K562 (cell line): ENCODE data around the gene SLC4A1. TPM values are rescaled to one million over a fixed set of nuclear protein-coding genes. Genes with fewer than 3 reads are reported as not detected.
A peak's percentile ranks its signal among the peaks of the same experiment; 100 is the strongest.

ENCODE experiments used
- CEBPG ChIP-seq, 3 experiments: fragments of 200-800 bp in 1 of 3; sonication (Bioruptor generic) in 1 of 3; sonication (generic) in 1 of 3; formaldehyde crosslinking in 1 of 3; IDR thresholded peaks in 2 of 3; conservative IDR thresholded peaks in 1 of 3; 2 replicates each; pipeline versions ENCODE4 v1.6.1 to v1.8.0; 2016 to 2022; ENCODE audit warnings: missing compliant biosample characterization in 2 of 3, missing genetic modification characterization in 2 of 3, mild to moderate bottlenecking in 1 of 3, missing genetic modification reagents in 1 of 3
- CTBP1 ChIP-seq: fragments of 450-650 bp; IDR thresholded peaks from 2 replicates; pipeline ENCODE4 v1.6.1; 2016; ENCODE audit warnings: borderline replicate concordance
- CTCFL ChIP-seq: IDR thresholded peaks from 2 replicates; pipeline ENCODE4 v1.6.1; 2011; ENCODE audit warnings: borderline replicate concordance, low read depth, mild to moderate bottlenecking, moderate library complexity, low read length; ENCODE audit not compliant: insufficient read depth, poor library complexity, severe bottlenecking
- DLX4 ChIP-seq: fragments of 250-450 bp; sonication (Bioruptor Pico); IDR thresholded peaks from 2 replicates; pipeline ENCODE4 v1.6.1; 2021; ENCODE audit warnings: mild to moderate bottlenecking
- DNMT1 ChIP-seq: fragments of 450-650 bp; IDR thresholded peaks from 2 replicates; pipeline ENCODE4 v1.6.1; 2016; ENCODE audit warnings: antibody characterized with exemption, mild to moderate bottlenecking
- ELF2 ChIP-seq: fragments of 250-450 bp; sonication (Bioruptor Pico); IDR thresholded peaks from 2 replicates; pipeline ENCODE4 v1.5.0; 2021; ENCODE audit warnings: mild to moderate bottlenecking
- LCOR ChIP-seq: sonication (generic); formaldehyde crosslinking; IDR thresholded peaks from 2 replicates; pipeline ENCODE4 v1.8.0; 2022; ENCODE audit warnings: mild to moderate bottlenecking, missing genetic modification reagents
- LEF1 ChIP-seq: fragments of 450-650 bp; IDR thresholded peaks from 2 replicates; pipeline ENCODE4 v1.6.1; 2016; ENCODE audit warnings: mild to moderate bottlenecking
- MED1 ChIP-seq: sonication (generic); formaldehyde crosslinking; IDR thresholded peaks from 2 replicates; pipeline ENCODE4 v1.8.1; 2023; ENCODE audit warnings: missing genetic modification reagents, borderline replicate concordance
- NEUROD1 ChIP-seq: fragments of 150-350 bp; IDR thresholded peaks from 2 replicates; pipeline ENCODE4 v1.6.1; 2014; ENCODE audit warnings: borderline replicate concordance, low read length, low read depth; ENCODE audit not compliant: partially characterized antibody
- NR1H2 ChIP-seq: sonication (generic); formaldehyde crosslinking; IDR thresholded peaks from 2 replicates; pipeline ENCODE4 v1.4.0; 2020; ENCODE audit warnings: mild to moderate bottlenecking, missing genetic modification reagents
- NR2F6 ChIP-seq: fragments of 450-650 bp; formaldehyde crosslinking; IDR thresholded peaks from 2 replicates; pipeline ENCODE4 v1.4.0; 2020; ENCODE audit warnings: mild to moderate bottlenecking
- PTRF ChIP-seq: fragments of 450-650 bp; IDR thresholded peaks from 2 replicates; pipeline ENCODE4 v1.6.1; 2016; ENCODE audit warnings: mild to moderate bottlenecking, missing genetic modification characterization, missing compliant biosample characterization
- RBM14 ChIP-seq: fragments of 200-400 bp; formaldehyde crosslinking; IDR thresholded peaks from 2 replicates; pipeline ENCODE4 v1.6.1; 2018; ENCODE audit warnings: low read depth, mild to moderate bottlenecking, low read length, moderate library complexity, borderline replicate concordance; ENCODE audit not compliant: insufficient read depth
- SMAD1 ChIP-seq: fragments of 150-350 bp; IDR thresholded peaks from 2 replicates; pipeline ENCODE4 v1.6.1; 2014; ENCODE audit warnings: low read length, low read depth; ENCODE audit not compliant: partially characterized antibody
- SP2 ChIP-seq: IDR thresholded peaks from 2 replicates; pipeline ENCODE4 v1.6.1; 2011; ENCODE audit warnings: mild to moderate bottlenecking, low read depth, low read length, moderate library complexity; ENCODE audit not compliant: poor library complexity, severe bottlenecking; ENCODE audit errors: extremely low read depth
- SRF ChIP-seq, 2 experiments: fragments of 250-450, 450-650 bp in 1 of 2; sonication (Bioruptor Pico) in 1 of 2; sonication (generic) in 1 of 2; formaldehyde crosslinking; IDR thresholded peaks; 2 replicates each; pipeline versions ENCODE4 v1.5.0 to v1.5.1; 2020 to 2022; ENCODE audit warnings: mild to moderate bottlenecking in 1 of 2, missing genetic modification reagents in 1 of 2
- TGIF2 ChIP-seq: sonication (generic); formaldehyde crosslinking; IDR thresholded peaks from 2 replicates; pipeline ENCODE4 v1.8.1; 2022; ENCODE audit warnings: mild to moderate bottlenecking, missing genetic modification reagents, moderate library complexity
- ZNF184 ChIP-seq: sonication (generic); formaldehyde crosslinking; IDR thresholded peaks from 2 replicates; pipeline ENCODE4 v1.5.0; 2020; ENCODE audit warnings: missing genetic modification reagents
- ZNF212 ChIP-seq: fragments of 450-650 bp; formaldehyde crosslinking; IDR thresholded peaks from 2 replicates; pipeline ENCODE4 v1.4.0; 2020; ENCODE audit warnings: mild to moderate bottlenecking
- ZNF707 ChIP-seq: fragments of 250-450 bp; sonication (Bioruptor Pico); conservative IDR thresholded peaks from 2 replicates; pipeline ENCODE4 v1.8.0; 2022; ENCODE audit warnings: inconsistent platforms, mild to moderate bottlenecking, moderate library complexity
- ZNF785 ChIP-seq: fragments of 250-450 bp; sonication (Bioruptor Pico); IDR thresholded peaks from 2 replicates; pipeline ENCODE4 v1.4.0; 2020; ENCODE audit warnings: mild to moderate bottlenecking
- polyA plus RNA-seq, 8 experiments: library from polyadenylated mRNA; depleted of rRNA in 4 of 8; stranded (reverse) in 5 of 8; unstranded in 3 of 8; fragments of >200 nt; fragmentation: Nextera tagmentation in 2 of 8; fragmentation: Illumina TruSeq in 1 of 8; extraction: Ambion mirVana in 2 of 8; extraction: Trizol in 1 of 8; gene quantifications; 2 replicates each; pipeline versions ENCODE4 v1.2.1 to v1.2.3, GENCODE V29; 2011 to 2014; ENCODE audit warnings: inconsistent platforms in 1 of 8, missing spikeins in 1 of 8
- total RNA-seq, 7 experiments: library from RNA; depleted of rRNA in 6 of 7; stranded (reverse); fragments of >200 nt in 6 of 7; fragmentation: Illumina TruSeq in 2 of 7; extraction: Trizol in 2 of 7; gene quantifications; 2 replicates each; pipeline versions ENCODE4 v1.2.1 to v1.2.3, GENCODE V29; 2011 to 2021; ENCODE audit warnings: low replicate concordance in 1 of 7
- TF ChIP-seq, protein P1 (sequence below), 2 experiments: IDR thresholded peaks; 2 replicates each; pipeline ENCODE4 v1.6.1; 2011; ENCODE audit warnings: borderline replicate concordance in 1 of 2, control low read depth in 1 of 2, low read depth in 1 of 2, low read length in 1 of 2, mild to moderate bottlenecking in 1 of 2, mixed read lengths in 1 of 2, moderate library complexity in 1 of 2; ENCODE audit not compliant: insufficient read depth in 1 of 2, insufficient read length in 1 of 2, poor library complexity in 1 of 2, severe bottlenecking in 1 of 2; ENCODE audit errors: extremely low read depth in 1 of 2
- TF ChIP-seq, protein P2 (sequence below): fragments of 250-450 bp; sonication (Bioruptor Pico); IDR thresholded peaks from 2 replicates; pipeline ENCODE4 v1.4.0; 2020; ENCODE audit warnings: borderline replicate concordance

The SLC4A1 gene
- total and polyA plus RNA-seq, 9 of the 15 experiments (the other 6 are each of a cell fraction or from before 2014, with no cell fraction given): 0.14 to 1.00 (median 0.53) TPM

DNA sequence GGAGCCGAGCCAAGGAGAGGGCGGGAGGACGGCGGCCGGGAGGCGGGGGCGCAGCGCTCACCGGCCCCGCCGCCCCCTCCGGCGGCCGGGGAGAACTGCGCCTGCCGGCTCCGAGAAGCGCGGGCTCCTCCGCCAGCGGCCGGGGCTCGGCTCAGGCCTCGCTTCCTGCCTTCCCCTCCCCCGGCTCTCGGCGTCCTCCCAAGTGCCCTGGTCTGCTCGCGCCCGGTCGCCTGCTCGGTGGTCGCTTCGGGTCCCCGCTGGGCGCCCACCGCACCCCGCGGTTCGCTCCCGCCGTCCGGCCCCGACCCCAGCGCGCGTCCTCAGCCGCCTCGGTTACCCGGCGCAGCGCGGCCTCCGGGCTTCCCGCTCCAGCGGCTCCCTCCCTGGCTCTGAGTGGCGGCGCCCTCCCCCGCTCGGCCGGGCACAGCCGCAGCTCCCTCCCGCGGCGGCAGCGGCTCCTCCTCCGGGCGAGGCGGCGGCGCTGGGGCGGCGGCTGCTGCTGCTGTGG is 48.8 kb downstream of the SLC4A1 start (continued):
- TF ChIP-seq, protein P1, sequence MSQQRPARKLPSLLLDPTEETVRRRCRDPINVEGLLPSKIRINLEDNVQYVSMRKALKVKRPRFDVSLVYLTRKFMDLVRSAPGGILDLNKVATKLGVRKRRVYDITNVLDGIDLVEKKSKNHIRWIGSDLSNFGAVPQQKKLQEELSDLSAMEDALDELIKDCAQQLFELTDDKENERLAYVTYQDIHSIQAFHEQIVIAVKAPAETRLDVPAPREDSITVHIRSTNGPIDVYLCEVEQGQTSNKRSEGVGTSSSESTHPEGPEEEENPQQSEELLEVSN (IDR thresholded peaks at IDR 0.05; ENCODE audit: borderline replicate concordance in 1 of 2, extremely low read depth in 1 of 2, insufficient read depth in 1 of 2, insufficient read length in 1 of 2, low read depth in 1 of 2, low read length in 1 of 2, poor library complexity in 1 of 2, severe bottlenecking in 1 of 2): peak in 1 of 2 experiments; percentile 64
- TF ChIP-seq SP2 (no peak), ZNF184 (CRISPR knock-in tag) (no peak), RBM14 (no peak), NEUROD1 (no peak), LEF1 (no peak), PTRF (tag) (no peak), TGIF2 (CRISPR knock-in tag) (no peak), CEBPG (CRISPR knock-in tag; IDR thresholded peaks at IDR 0.05) (no peak), CEBPG (tag; conservative IDR thresholded peaks at IDR 0.05 in 1 of 2, IDR thresholded peaks at IDR 0.05 in 1 of 2) (no peak), ZNF785 (CRISPR knock-in tag) (no peak), LCOR (CRISPR knock-in tag) (no peak), SRF (CRISPR knock-in tag; IDR thresholded peaks at IDR 0.05) (no peak), ELF2 (CRISPR knock-in tag) (no peak), NR1H2 (no peak), DLX4 (no peak), ZNF212 (CRISPR knock-in tag) (no peak), SMAD1 (no peak), CTCFL (peak; percentile 37), ZNF707 (no peak), NR2F6 (CRISPR knock-in tag) (no peak), MED1 (CRISPR knock-in tag) (no peak), DNMT1 (no peak), CTBP1 (peak; percentile 89)
- TF ChIP-seq, protein P2, sequence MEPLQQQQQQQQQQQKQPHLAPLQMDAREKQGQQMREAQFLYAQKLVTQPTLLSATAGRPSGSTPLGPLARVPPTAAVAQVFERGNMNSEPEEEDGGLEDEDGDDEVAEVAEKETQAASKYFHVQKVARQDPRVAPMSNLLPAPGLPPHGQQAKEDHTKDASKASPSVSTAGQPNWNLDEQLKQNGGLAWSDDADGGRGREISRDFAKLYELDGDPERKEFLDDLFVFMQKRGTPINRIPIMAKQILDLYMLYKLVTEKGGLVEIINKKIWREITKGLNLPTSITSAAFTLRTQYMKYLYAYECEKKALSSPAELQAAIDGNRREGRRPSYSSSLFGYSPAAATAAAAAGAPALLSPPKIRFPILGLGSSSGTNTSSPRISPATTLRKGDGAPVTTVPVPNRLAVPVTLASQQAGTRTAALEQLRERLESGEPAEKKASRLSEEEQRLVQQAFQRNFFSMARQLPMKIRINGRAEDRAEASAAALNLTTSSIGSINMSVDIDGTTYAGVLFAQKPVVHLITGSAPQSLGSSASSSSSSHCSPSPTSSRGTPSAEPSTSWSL (CRISPR knock-in tag): no peak
